Neural cell (in vitro differentiated cells): ENCODE data around the gene TRIM66. TPM values are rescaled to one million over a fixed set of nuclear protein-coding genes. Genes with fewer than 3 reads are reported as not detected.

Experiments used
- H2AFZ ChIP-seq: fragments of 200-600, 300-800 bp; sonication (generic), shearing (Covaris generic); 2 replicates; pipeline ENCODE4 v1.6.0; 2014; ENCODE audit warnings: low read depth, mild to moderate bottlenecking, antibody characterized with exemption, low read length, moderate library complexity
- H3F3A ChIP-seq: fragments of 200-600 bp; shearing (Covaris generic); 2 replicates; pipeline ENCODE4 v1.6.1; 2016; ENCODE audit warnings: mild to moderate bottlenecking, moderate library complexity, mixed read lengths, antibody characterized with exemption, low read length; ENCODE audit not compliant: insufficient read depth, poor library complexity, severe bottlenecking
- H3K27ac ChIP-seq: fragments of 200-600, 300-800 bp; sonication (generic), shearing (Covaris generic); 2 replicates; pipeline ENCODE4 v1.5.1; 2014; ENCODE audit warnings: mild to moderate bottlenecking, low read length, moderate library complexity
- H3K27me3 ChIP-seq: fragments of 300-800, 200-600 bp; sonication (generic), shearing (Covaris generic); 2 replicates; pipeline ENCODE4 v1.6.0; 2014; ENCODE audit warnings: mild to moderate bottlenecking, low read depth, low read length, moderate library complexity; ENCODE audit not compliant: insufficient read depth
- H3K36me3 ChIP-seq: fragments of 300-800, 200-600 bp; sonication (generic), shearing (Covaris generic); 2 replicates; pipeline ENCODE4 v1.5.1; 2014; ENCODE audit warnings: mild to moderate bottlenecking, antibody characterized with exemption, low read length, moderate library complexity; ENCODE audit not compliant: insufficient read depth
- H3K4me2 ChIP-seq: fragments of 300-800, 200-600 bp; sonication (generic), shearing (Covaris generic); 2 replicates; pipeline ENCODE4 v1.6.0; 2014; ENCODE audit warnings: mild to moderate bottlenecking, low read length
- H3K4me3 ChIP-seq: fragments of 300-800, 200-600 bp; sonication (generic), shearing (Covaris generic); 2 replicates; pipeline ENCODE4 v1.5.1; 2014; ENCODE audit warnings: mild to moderate bottlenecking, low read length, moderate library complexity
- H3K79me2 ChIP-seq: fragments of 200-600 bp; shearing (Covaris generic); replicated peaks from 2 replicates; pipeline ENCODE4 v1.6.0; 2014; ENCODE audit warnings: mild to moderate bottlenecking, low read length, moderate library complexity; ENCODE audit not compliant: insufficient read depth
- H3K9ac ChIP-seq: fragments of 300-800, 200-600 bp; sonication (generic), shearing (Covaris generic); 2 replicates; pipeline ENCODE4 v1.6.1; 2016; ENCODE audit warnings: mild to moderate bottlenecking, low read length, mixed read lengths
- H3K9me2 ChIP-seq: fragments of 200-600 bp; shearing (Covaris generic); 2 replicates; pipeline ENCODE4 v1.6.1; 2016; ENCODE audit warnings: mild to moderate bottlenecking, low read length, mixed read lengths; ENCODE audit not compliant: insufficient read depth
- H3K9me3 ChIP-seq: fragments of 200-600, 300-800 bp; sonication (generic), shearing (Covaris generic); 2 replicates; pipeline ENCODE4 v1.6.1; 2016; ENCODE audit warnings: mild to moderate bottlenecking, mixed run types, low read length, moderate library complexity, mixed read lengths
- H4K20me1 ChIP-seq: fragments of 200-600 bp; shearing (Covaris generic); 2 replicates; pipeline ENCODE4 v1.6.1; 2016; ENCODE audit warnings: mild to moderate bottlenecking, mixed run types; ENCODE audit not compliant: insufficient read depth
- CTCF ChIP-seq: fragments of 450-650 bp; IDR thresholded peaks from 2 replicates; pipeline ENCODE4 v1.5.1; 2014; ENCODE audit warnings: antibody characterized with exemption, mild to moderate bottlenecking, moderate library complexity; ENCODE audit not compliant: poor library complexity, severe bottlenecking
- EP300 ChIP-seq: fragments of 450-650 bp; conservative IDR thresholded peaks from 2 replicates; pipeline ENCODE4 v1.6.1; 2014; ENCODE audit warnings: antibody characterized with exemption, mild to moderate bottlenecking, moderate library complexity; ENCODE audit not compliant: poor library complexity, severe bottlenecking
- EZH2 ChIP-seq: fragments of 200-600, 300-800 bp; shearing (Covaris generic), sonication (generic); IDR thresholded peaks from 2 replicates; pipeline ENCODE4 v1.6.1; 2014; ENCODE audit warnings: antibody characterized with exemption, low read length, borderline replicate concordance, mild to moderate bottlenecking; ENCODE audit not compliant: insufficient read depth, poor library complexity, severe bottlenecking
- MXI1 ChIP-seq: fragments of 450-650 bp; conservative IDR thresholded peaks from 2 replicates; pipeline ENCODE4 v1.6.1; 2014; ENCODE audit warnings: antibody characterized with exemption, mild to moderate bottlenecking; ENCODE audit not compliant: poor library complexity, severe bottlenecking
- POLR2AphosphoS5 ChIP-seq: IDR thresholded peaks from 2 replicates; pipeline ENCODE4 v1.6.1; 2012
- RAD21 ChIP-seq: fragments of 450-650 bp; conservative IDR thresholded peaks from 2 replicates; pipeline ENCODE4 v1.6.1; 2014; ENCODE audit warnings: antibody characterized with exemption, mild to moderate bottlenecking, moderate library complexity
- REST ChIP-seq: IDR thresholded peaks from 2 replicates; pipeline ENCODE4 v1.6.1; 2012; ENCODE audit warnings: borderline replicate concordance
- SMC3 ChIP-seq: fragments of 450-650 bp; conservative IDR thresholded peaks from 2 replicates; pipeline ENCODE4 v1.6.1; 2014; ENCODE audit warnings: antibody characterized with exemption, mild to moderate bottlenecking, moderate library complexity; ENCODE audit not compliant: poor library complexity
- TAF1 ChIP-seq: IDR thresholded peaks from 2 replicates; pipeline ENCODE4 v1.6.1; 2012; ENCODE audit warnings: low read depth
- polyA plus RNA-seq: library from polyadenylated mRNA; depleted of rRNA; stranded (reverse); fragments of >200 nt; gene quantifications from 2 replicates; pipeline ENCODE4 v1.2.3, GENCODE V29; 2014

TRIM66 gene
- polyA plus RNA-seq, 1 donor from 2014 or later = 0.82 TPM

- H3K9me2 ChIP-seq = no peaks in the 10 kb centered on the region
- H3K27ac ChIP-seq = no peak overlapping the region
- peaks cover 23% of the 10 kb centered on the region for H3K79me2 ChIP-seq
- no peaks in the 10 kb centered on the region for H3K9me3 ChIP-seq
- H3K9ac ChIP-seq = no peak overlapping the region
- no peak overlapping the region for H2AFZ ChIP-seq
- H4K20me1 ChIP-seq = no peaks in the 10 kb centered on the region
- H3K27me3 ChIP-seq = no peaks in the 10 kb centered on the region
- H3F3A ChIP-seq = no peaks in the 10 kb centered on the region
- H3K4me2 ChIP-seq = no peak overlapping the region
- no peak overlapping the region for H3K4me3 ChIP-seq
- no peaks in the 10 kb centered on the region for H3K36me3 ChIP-seq
- TF ChIP-seq SMC3 (no peak), EP300 (no peak), REST (no peak), EZH2 (no peak), MXI1 (no peak), TAF1 (no peak), RAD21 (no peak), CTCF (no peak), POLR2AphosphoS5 (no peak)
Measured at GRCh38 chr11:8587915-8588314, 94.5 kb downstream of the TRIM66 start.

GRCh38 chr11:8586805-8587204, 95.7 kb downstream of the TRIM66 start:
- H3K27me3 ChIP-seq = no peaks in the 10 kb centered on the region
- no peaks in the 10 kb centered on the region for H3K36me3 ChIP-seq
- H3K27ac ChIP-seq = no peak overlapping the region
- no peak overlapping the region for H3K4me2 ChIP-seq
- peaks cover 16% of the 10 kb centered on the region for H3K79me2 ChIP-seq
- no peak overlapping the region for H3K4me3 ChIP-seq
- no peak overlapping the region for H3K9ac ChIP-seq
- no peak overlapping the region for H2AFZ ChIP-seq
- no peaks in the 10 kb centered on the region for H3F3A ChIP-seq
- no peaks in the 10 kb centered on the region for H3K9me3 ChIP-seq
- H3K9me2 ChIP-seq = no peaks in the 10 kb centered on the region
- no peaks in the 10 kb centered on the region for H4K20me1 ChIP-seq
- no peak for TF ChIP-seq REST
- TF ChIP-seq CTCF = no peak
- TF ChIP-seq MXI1 = no peak
- no peak for TF ChIP-seq SMC3
- TF ChIP-seq POLR2AphosphoS5 = no peak
- no peak for TF ChIP-seq RAD21
- TF ChIP-seq TAF1 = no peak
- no peak for TF ChIP-seq EP300
- TF ChIP-seq EZH2 = no peak
